NOMO-1 treated with dmso at 0.1 percent for 144 hours (cell line): ENCODE results near the gene WNT6.

ENCODE experiments used
- DNase-seq: peaks from one replicate; lab custom pipeline; 2025; ENCODE audit not compliant: unreplicated experiment; lab: John Stamatoyannopoulos, UW

WNT6 gene

GRCh38 chr2:218877331-218877730 lies 17.7 kb downstream of the WNT6 start:
- DNase-seq, result no peak

- no peak for DNase-seq
Observed at GRCh38 chr2:218877891-218878290, 18.3 kb downstream of the WNT6 start.

- DNase-seq, result no peak
Observed at GRCh38 chr2:218878486-218878885, 18.9 kb downstream of the WNT6 start.

GRCh38 chr2:218878926-218879761 lies 19.5 kb downstream of the WNT6 start:
- DNase-seq, result no peak

GRCh38 chr2:218879776-218880101 lies 20.1 kb downstream of the WNT6 start:
- DNase-seq, result no peak

- no peak for DNase-seq
Observed at GRCh38 chr2:218880102-218880858, 20.7 kb downstream of the WNT6 start, which contains the start of gene WNT10A. Gene WNT10A, plus strand, starts transcription at chr2:218880852. Its CDS starts 144 bp downstream, at chr2:218880996.

GRCh38 chr2:218880859-218881594 lies 21.4 kb downstream of the WNT6 start:
- no peak for DNase-seq

GRCh38 chr2:218881744-218882460 lies 22.3 kb downstream of the WNT6 start:
- no peak for DNase-seq

- no peak for DNase-seq
Observed at GRCh38 chr2:218882461-218882816, 22.8 kb downstream of the WNT6 start.

- DNase-seq, result no peak
Observed at GRCh38 chr2:218882866-218883366, 23.3 kb downstream of the WNT6 start.

- no peak for DNase-seq
Observed at GRCh38 chr2:218883491-218884490, 24.2 kb downstream of the WNT6 start.

- no peak for DNase-seq
Observed at GRCh38 chr2:218884519-218884918, 24.9 kb downstream of the WNT6 start.

GRCh38 chr2:218885981-218886947 lies 26.7 kb downstream of the WNT6 start:
- DNase-seq, result no peak

- no peak for DNase-seq
Observed at GRCh38 chr2:218887079-218887478, 27.5 kb downstream of the WNT6 start.

GRCh38 chr2:218888341-218888740 lies 28.7 kb downstream of the WNT6 start:
- no peak for DNase-seq

GRCh38 chr2:218889937-218890336 lies 30.3 kb downstream of the WNT6 start:
- DNase-seq, result no peak

GRCh38 chr2:218890369-218890768 lies 30.8 kb downstream of the WNT6 start:
- DNase-seq, result no peak
